HepG2 (cell line): Measurements from ENCODE around the gene FTL. TPM values are rescaled to one million over a fixed set of nuclear protein-coding genes. Genes with fewer than 3 reads are reported as not detected.

Source experiments
- AHR ChIP-seq: IDR thresholded peaks from 2 replicates; pipeline ENCODE4 v1.6.1; 2018; ENCODE audit warnings: missing genetic modification reagents, missing compliant biosample characterization
- BCL3 ChIP-seq: sonication (generic); formaldehyde crosslinking; IDR thresholded peaks from 2 replicates; pipeline ENCODE4 v1.5.1; 2020; ENCODE audit warnings: mild to moderate bottlenecking, missing genetic modification reagents, moderate library complexity
- BORCS8-MEF2B ChIP-seq: sonication (generic); formaldehyde crosslinking; IDR thresholded peaks from 2 replicates; pipeline ENCODE4 v1.8.0; 2022; ENCODE audit warnings: mild to moderate bottlenecking, missing genetic modification reagents
- CCDC6 ChIP-seq: sonication (generic); formaldehyde crosslinking; IDR thresholded peaks from 2 replicates; pipeline ENCODE4 v1.8.1; 2022; ENCODE audit warnings: mild to moderate bottlenecking, missing genetic modification reagents, moderate library complexity
- IKZF5 ChIP-seq: IDR thresholded peaks from 2 replicates; pipeline ENCODE4 v1.6.1; 2018; ENCODE audit warnings: missing genetic modification reagents, mild to moderate bottlenecking, missing compliant biosample characterization
- IRF2 ChIP-seq: IDR thresholded peaks from 2 replicates; pipeline ENCODE4 v1.6.1; 2018; ENCODE audit warnings: missing genetic modification reagents, missing compliant biosample characterization
- MED13 ChIP-seq: sonication (generic); formaldehyde crosslinking; IDR thresholded peaks from 2 replicates; pipeline ENCODE4 v1.5.0; 2020; ENCODE audit warnings: missing genetic modification reagents
- NCOA5 ChIP-seq: sonication (generic); formaldehyde crosslinking; IDR thresholded peaks from 2 replicates; pipeline ENCODE4 v1.4.0; 2020; ENCODE audit warnings: missing genetic modification reagents
- POLR2G ChIP-seq: fragments of 200-400 bp; formaldehyde crosslinking; IDR thresholded peaks from 2 replicates; pipeline ENCODE4 v1.6.1; 2018; ENCODE audit warnings: mild to moderate bottlenecking, low read depth, low read length, moderate library complexity
- SRSF4 ChIP-seq: fragments of 200-400 bp; formaldehyde crosslinking; IDR thresholded peaks from one replicate; pipeline ENCODE4 v1.6.1; 2018; ENCODE audit warnings: mild to moderate bottlenecking, low read depth, low read length, moderate library complexity; ENCODE audit not compliant: poor library complexity, severe bottlenecking
- ZBTB20 ChIP-seq: sonication (generic); formaldehyde crosslinking; IDR thresholded peaks from 2 replicates; pipeline ENCODE4 v1.8.1; 2023; ENCODE audit warnings: missing genetic modification reagents, low read depth, mild to moderate bottlenecking, borderline replicate concordance
- ZNF367 ChIP-seq: sonication (generic); formaldehyde crosslinking; IDR thresholded peaks from 2 replicates; pipeline ENCODE4 v1.4.0; 2020; ENCODE audit warnings: missing genetic modification reagents, borderline replicate concordance
- ZNF451 ChIP-seq: sonication (generic); formaldehyde crosslinking; IDR thresholded peaks from 2 replicates; pipeline ENCODE4 v1.5.0; 2020; ENCODE audit warnings: mild to moderate bottlenecking, missing genetic modification reagents
- ZNF598 ChIP-seq: sonication (generic); formaldehyde crosslinking; IDR thresholded peaks from 2 replicates; pipeline ENCODE4 v1.5.1; 2020; ENCODE audit warnings: mild to moderate bottlenecking, missing genetic modification reagents, borderline replicate concordance
- ZNF75D ChIP-seq: sonication (generic); formaldehyde crosslinking; IDR thresholded peaks from 2 replicates; pipeline ENCODE4 v1.8.1; 2023; ENCODE audit warnings: missing genetic modification reagents, mild to moderate bottlenecking, borderline replicate concordance
- ZNF766 ChIP-seq: sonication (generic); formaldehyde crosslinking; IDR thresholded peaks from 2 replicates; pipeline ENCODE4 v1.5.0; 2020; ENCODE audit warnings: missing genetic modification reagents, borderline replicate concordance
- polyA plus RNA-seq, 8 experiments: library from polyadenylated mRNA; depleted of rRNA in 3 of 8; stranded (reverse) in 7 of 8; unstranded in 1 of 8; fragments of >200 nt; fragmentation: Illumina TruSeq in 4 of 8; extraction: Trizol in 4 of 8; gene quantifications; 2 replicates each; pipeline versions ENCODE4 v1.2.1 to v1.2.3, GENCODE V29; 2011 to 2016; ENCODE audit warnings: low read depth in 4 of 8, missing spikeins in 1 of 8, mixed read lengths in 1 of 8; ENCODE audit not compliant: insufficient read depth in 1 of 8
- total RNA-seq, 5 experiments: library from RNA; depleted of rRNA; stranded (reverse); fragments of >200 nt; fragmentation: Illumina TruSeq; extraction: Trizol; gene quantifications; 2 replicates each; pipeline ENCODE4 v1.2.3, GENCODE V29; 2016; ENCODE audit warnings: low read depth in 1 of 5
- TF ChIP-seq, protein P1 (sequence below): sonication (generic); formaldehyde crosslinking; IDR thresholded peaks from 2 replicates; pipeline ENCODE4 v1.4.0; 2020; ENCODE audit warnings: missing genetic modification reagents
- TF ChIP-seq, protein P2 (sequence below): sonication (generic); formaldehyde crosslinking; IDR thresholded peaks from 2 replicates; pipeline ENCODE4 v1.4.0; 2020; ENCODE audit warnings: missing genetic modification reagents

Gene FTL
- total and polyA plus RNA-seq, 2 of the 13 experiments (the other 11 are each of a cell fraction or from before 2014, with no cell fraction given), result 2,721 to 8,800 TPM

GRCh38 chr19:48965806-48966540 lies 864 bp downstream of the FTL start (continued):
- peak; percentile 65 for TF ChIP-seq SRSF4
- 0 out of 2 replicates have a peak, but pooled peaks have one; percentile 29 for TF ChIP-seq MED13 (CRISPR knock-in tag)
- TF ChIP-seq AHR (CRISPR knock-in tag), result 0 out of 2 replicates have a peak, but pooled peaks have one; percentile 9
- TF ChIP-seq ZNF766 (CRISPR knock-in tag), result peak; percentile 78; the same call in 1 of the 2 replicates
- TF ChIP-seq NCOA5, result 0 out of 2 replicates have a peak, but pooled peaks have one; percentile 57
- TF ChIP-seq BCL3 (CRISPR knock-in tag), result 0 out of 2 replicates have a peak, but pooled peaks have one; percentile 13
- TF ChIP-seq BORCS8-MEF2B (CRISPR knock-in tag), result no peak
- peak; percentile 16; the same call in 1 of the 2 replicates for TF ChIP-seq CCDC6 (CRISPR knock-in tag)
- TF ChIP-seq ZBTB20 (CRISPR knock-in tag), result no peak
- peak; percentile 94; the same call in 1 of the 2 replicates for TF ChIP-seq ZNF598 (CRISPR knock-in tag)
- TF ChIP-seq POLR2G, result peak; percentile 8; the same call in 1 of the 2 replicates
- TF ChIP-seq IKZF5, result 0 out of 2 replicates have a peak, but pooled peaks have one; percentile 5
- 0 out of 2 replicates have a peak, but pooled peaks have one; percentile 17 for TF ChIP-seq ZNF75D (CRISPR knock-in tag)
- TF ChIP-seq, protein P1, sequence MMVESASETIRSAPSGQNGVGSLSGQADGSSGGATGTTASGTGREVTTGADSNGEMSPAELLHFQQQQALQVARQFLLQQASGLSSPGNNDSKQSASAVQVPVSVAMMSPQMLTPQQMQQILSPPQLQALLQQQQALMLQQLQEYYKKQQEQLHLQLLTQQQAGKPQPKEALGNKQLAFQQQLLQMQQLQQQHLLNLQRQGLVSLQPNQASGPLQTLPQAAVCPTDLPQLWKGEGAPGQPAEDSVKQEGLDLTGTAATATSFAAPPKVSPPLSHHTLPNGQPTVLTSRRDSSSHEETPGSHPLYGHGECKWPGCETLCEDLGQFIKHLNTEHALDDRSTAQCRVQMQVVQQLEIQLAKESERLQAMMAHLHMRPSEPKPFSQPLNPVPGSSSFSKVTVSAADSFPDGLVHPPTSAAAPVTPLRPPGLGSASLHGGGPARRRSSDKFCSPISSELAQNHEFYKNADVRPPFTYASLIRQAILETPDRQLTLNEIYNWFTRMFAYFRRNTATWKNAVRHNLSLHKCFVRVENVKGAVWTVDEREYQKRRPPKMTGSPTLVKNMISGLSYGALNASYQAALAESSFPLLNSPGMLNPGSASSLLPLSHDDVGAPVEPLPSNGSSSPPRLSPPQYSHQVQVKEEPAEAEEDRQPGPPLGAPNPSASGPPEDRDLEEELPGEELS (CRISPR knock-in tag), result no peak; the same call in 1 of the 2 replicates
- TF ChIP-seq, protein P2, sequence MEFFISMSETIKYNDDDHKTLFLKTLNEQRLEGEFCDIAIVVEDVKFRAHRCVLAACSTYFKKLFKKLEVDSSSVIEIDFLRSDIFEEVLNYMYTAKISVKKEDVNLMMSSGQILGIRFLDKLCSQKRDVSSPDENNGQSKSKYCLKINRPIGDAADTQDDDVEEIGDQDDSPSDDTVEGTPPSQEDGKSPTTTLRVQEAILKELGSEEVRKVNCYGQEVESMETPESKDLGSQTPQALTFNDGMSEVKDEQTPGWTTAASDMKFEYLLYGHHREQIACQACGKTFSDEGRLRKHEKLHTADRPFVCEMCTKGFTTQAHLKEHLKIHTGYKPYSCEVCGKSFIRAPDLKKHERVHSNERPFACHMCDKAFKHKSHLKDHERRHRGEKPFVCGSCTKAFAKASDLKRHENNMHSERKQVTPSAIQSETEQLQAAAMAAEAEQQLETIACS, result 0 out of 2 replicates have a peak, but pooled peaks have one; percentile 25
- TF ChIP-seq IRF2, result 0 out of 2 replicates have a peak, but pooled peaks have one; percentile 24
- TF ChIP-seq ZNF367, result no peak
- 0 out of 2 replicates have a peak, but pooled peaks have one; percentile 34 for TF ChIP-seq ZNF451 (CRISPR knock-in tag)
